Hematopoietic multipotent progenitor cell treated with erythropoietin and hydrocortisone succinate and interleukin-3 and kit ligand, for 17 days (in vitro differentiated cells): ENCODE data around the gene TM6SF1.
"Not testable (repeated sequence)": the region's sequence is repeated elsewhere in the genome, so short reads cannot be mapped to it uniquely, and the experiment has no call there.

Experiments
- DNase-seq: peaks from one replicate; pipeline ENCODE4 v3.0.0-alpha.2; 2015; ENCODE audit warnings: low spot score

The TM6SF1 gene

GRCh38 chr15:83106994-83107840, at the start of gene TM6SF1:
Gene TM6SF1, plus strand, starts transcription at chr15:83107645. Its CDS starts 36 bp downstream, at chr15:83107681.
- no peak for DNase-seq

GRCh38 chr15:83057696-83058376, 49.6 kb upstream of the TM6SF1 start:
- DNase-seq, result no peak

- no peak for DNase-seq
These were observed 45.8 kb upstream of the TM6SF1 start for GRCh38 chr15:83061680-83062079.

GRCh38 chr15:83062768-83063180, 44.7 kb upstream of the TM6SF1 start:
- no peak for DNase-seq

GRCh38 chr15:83063551-83063950, 43.9 kb upstream of the TM6SF1 start:
- DNase-seq, result no peak

GRCh38 chr15:83064859-83065258, 42.6 kb upstream of the TM6SF1 start:
- peak; percentile 34 for DNase-seq

GRCh38 chr15:83065431-83065830, 42.0 kb upstream of the TM6SF1 start:
- DNase-seq, result peak; percentile 47

- peak; percentile 43 for DNase-seq
These were observed 41.3 kb upstream of the TM6SF1 start for GRCh38 chr15:83066034-83066733.

- DNase-seq, result peak; percentile 89
These were observed 40.5 kb upstream of the TM6SF1 start, which contains the start of gene BTBD1 for GRCh38 chr15:83066734-83067637. Gene BTBD1, minus strand, starts transcription at chr15:83067252. Its CDS starts 101 bp downstream, at chr15:83067151.

- DNase-seq, result no peak
These were observed 39.8 kb upstream of the TM6SF1 start for GRCh38 chr15:83067638-83067962.

GRCh38 chr15:83068054-83068453, 39.4 kb upstream of the TM6SF1 start:
- no peak for DNase-seq

- peak; percentile 73 for DNase-seq
These were observed 38.2 kb upstream of the TM6SF1 start for GRCh38 chr15:83069211-83069642.

- no peak for DNase-seq
These were observed 29.8 kb upstream of the TM6SF1 start for GRCh38 chr15:83077491-83078230.

- DNase-seq, result no peak
These were observed 28.7 kb upstream of the TM6SF1 start for GRCh38 chr15:83078712-83079111.

- DNase-seq, result no peak
These were observed 26.0 kb upstream of the TM6SF1 start for GRCh38 chr15:83081256-83082014.

- no peak for DNase-seq
These were observed 24.6 kb upstream of the TM6SF1 start for GRCh38 chr15:83082730-83083386.

- DNase-seq, result not testable (repeated sequence)
These were observed 22.0 kb upstream of the TM6SF1 start for GRCh38 chr15:83085461-83085860.

- not testable (repeated sequence) for DNase-seq
These were observed 21.4 kb upstream of the TM6SF1 start for GRCh38 chr15:83085864-83086552.

GRCh38 chr15:83087576-83087975, 19.9 kb upstream of the TM6SF1 start:
- no peak for DNase-seq
